ENCODE data around the gene ZNF835. TPM values are rescaled to one million over a fixed set of nuclear protein-coding genes. Genes with fewer than 3 reads are reported as not detected.
A peak's percentile ranks its signal among the peaks of the same experiment; 100 is the strongest.

The ZNF835 gene
- total RNA-seq, 1 donor from 2014 or later = 3.0 TPM

- peak overlapping the region; percentile 79 for H3K4me3 ChIP-seq
- H3K4me1 ChIP-seq = peaks cover 10% of the 10 kb centered on the region
- H3K27me3 ChIP-seq (ENCODE audit: low read depth) = no peaks in the 10 kb centered on the region
- no peak for TF ChIP-seq CTCF (IDR thresholded peaks at IDR 0.05)
- intact Hi-C loops (cut with DNase I) = no loop called here
- peaks cover 7% of the 10 kb centered on the region for H3K9me3 ChIP-seq
- H3K27ac ChIP-seq = peak overlapping the region; percentile 53
- DNase-seq (no peak), ATAC-seq (peak; percentile 30 to 61)
- H3K36me3 ChIP-seq = no peaks in the 10 kb centered on the region
Observed at GRCh38 chr19:56670961-56671612, 470 bp downstream of the ZNF835 start.

GRCh38 chr19:56670401-56670960, 1.1 kb downstream of the ZNF835 start:
- peaks cover 7% of the 10 kb centered on the region for H3K9me3 ChIP-seq
- DNase-seq (no peak), ATAC-seq (no peak)
- peak overlapping the region; percentile 79 for H3K4me3 ChIP-seq
- no peaks in the 10 kb centered on the region for H3K36me3 ChIP-seq
- H3K27me3 ChIP-seq (ENCODE audit: low read depth) = no peaks in the 10 kb centered on the region
- no peak overlapping the region for H3K27ac ChIP-seq
- intact Hi-C loops (cut with DNase I) = no loop called here
- no peak for TF ChIP-seq CTCF (IDR thresholded peaks at IDR 0.05)
- peaks cover 10% of the 10 kb centered on the region for H3K4me1 ChIP-seq

GRCh38 chr19:56668676-56669075, 2.9 kb downstream of the ZNF835 start:
- ATAC-seq (no peak), DNase-seq (no peak)
- Histone ChIP-seq H3K4me1 (peaks cover 10% of the 10 kb centered on the region), H3K9me3 (peaks cover 18% of the 10 kb centered on the region), H3K36me3 (peaks cover 11% of the 10 kb centered on the region), H3K27ac (no peak overlapping the region), H3K27me3 (ENCODE audit: low read depth) (no peaks in the 10 kb centered on the region), H3K4me3 (no peak overlapping the region)
- intact Hi-C loops (cut with DNase I) = no loop called here
- TF ChIP-seq CTCF (IDR thresholded peaks at IDR 0.05) = no peak

- intact Hi-C loops (cut with DNase I) = no loop called here
- ATAC-seq (no peak), DNase-seq (no peak)
- H3K36me3 ChIP-seq = peaks cover 16% of the 10 kb centered on the region
- peaks cover 25% of the 10 kb centered on the region for H3K9me3 ChIP-seq
- peaks cover 10% of the 10 kb centered on the region for H3K4me1 ChIP-seq
- H3K27me3 ChIP-seq (ENCODE audit: low read depth) = no peaks in the 10 kb centered on the region
- H3K4me3 ChIP-seq = no peak overlapping the region
- no peak overlapping the region for H3K27ac ChIP-seq
- TF ChIP-seq CTCF (IDR thresholded peaks at IDR 0.05) = no peak
Observed at GRCh38 chr19:56667311-56667870, 4.2 kb downstream of the ZNF835 start.

- no peak overlapping the region for H3K27ac ChIP-seq
- ATAC-seq = no peak
- no peak overlapping the region for H3K4me3 ChIP-seq
- no peaks in the 10 kb centered on the region for H3K27me3 ChIP-seq (ENCODE audit: low read depth)
- intact Hi-C loops (cut with DNase I) = no loop called here
- peaks cover 25% of the 10 kb centered on the region for H3K9me3 ChIP-seq
- no peaks in the 10 kb centered on the region for H3K4me1 ChIP-seq
- no peak for TF ChIP-seq CTCF (IDR thresholded peaks at IDR 0.05)
- peaks cover 16% of the 10 kb centered on the region for H3K36me3 ChIP-seq
- no peak for DNase-seq
Observed at GRCh38 chr19:56664511-56664910, 7.0 kb downstream of the ZNF835 start.

Data from lower lobe of right lung (tissue), 2 donors.